Right atrium auricular region (tissue), 2 donors: ENCODE results near the gene MRPL32. TPM values are rescaled to one million over a fixed set of nuclear protein-coding genes. Genes with fewer than 3 reads are reported as not detected.

ENCODE experiments used
- DNase-seq: peaks from one replicate; pipeline ENCODE4 v3.0.0-alpha.2; 2019; ENCODE audit warnings: low spot score
- H3K27ac ChIP-seq, 2 donors: fragments of 200-600 bp; sonication (generic); 1 replicate in 1 of 2; 2 replicates in 1 of 2; pipeline ENCODE4 v1.5.1; 2016 to 2019
- H3K27me3 ChIP-seq, 2 donors: fragments of 200-600 bp; sonication (generic); one replicate each; pipeline versions ENCODE4 v1.5.1 to v1.6.0; 2017 to 2019
- H3K36me3 ChIP-seq: fragments of 200-600 bp; sonication (generic); one replicate; pipeline ENCODE4 v1.5.1; 2016
- H3K4me1 ChIP-seq, 2 donors: fragments of 200-600 bp; sonication (generic); one replicate each; pipeline versions ENCODE4 v1.5.1 to v1.6.0; 2017 to 2019
- H3K4me3 ChIP-seq, 2 donors: fragments of 200-600 bp; sonication (generic); 1 replicate in 1 of 2; 2 replicates in 1 of 2; pipeline ENCODE4 v1.5.1; 2017 to 2019; ENCODE audit warnings: mild to moderate bottlenecking in 1 of 2, moderate library complexity in 1 of 2
- H3K9me3 ChIP-seq, 2 donors: fragments of 200-600 bp; sonication (generic); one replicate each; pipeline ENCODE4 v1.5.1; 2019
- CTCF ChIP-seq, 2 donors: fragments of 200-600 bp; sonication (generic); IDR thresholded peaks; one replicate each; pipeline ENCODE4 v1.5.1; 2019; ENCODE audit warnings: antibody characterized with exemption in 2 of 2
- total RNA-seq, 2 donors: library from RNA; depleted of rRNA; stranded (reverse); fragments of >200 nt; gene quantifications; one replicate each; pipeline ENCODE4 v1.1.0, GENCODE V29; 2016

MRPL32 gene
- total RNA-seq, 2 donors from 2014 or later: 36.1 to 53.1 TPM

- no peaks in the 10 kb centered on the region for H3K27me3 ChIP-seq
- peaks cover 0 to 16% of the 10 kb centered on the region in 2 donors for H3K4me1 ChIP-seq
- TF ChIP-seq CTCF (IDR thresholded peaks at IDR 0.05): no peak
- no peaks in the 10 kb centered on the region for H3K9me3 ChIP-seq
- no peak overlapping the region for H3K4me3 ChIP-seq
- no peaks in the 10 kb centered on the region for H3K36me3 ChIP-seq
- no peak for DNase-seq
- H3K27ac ChIP-seq: no peak overlapping the region
Measured at GRCh38 chr7:42910306-42910705, 21.9 kb upstream of the MRPL32 start.

DNA sequence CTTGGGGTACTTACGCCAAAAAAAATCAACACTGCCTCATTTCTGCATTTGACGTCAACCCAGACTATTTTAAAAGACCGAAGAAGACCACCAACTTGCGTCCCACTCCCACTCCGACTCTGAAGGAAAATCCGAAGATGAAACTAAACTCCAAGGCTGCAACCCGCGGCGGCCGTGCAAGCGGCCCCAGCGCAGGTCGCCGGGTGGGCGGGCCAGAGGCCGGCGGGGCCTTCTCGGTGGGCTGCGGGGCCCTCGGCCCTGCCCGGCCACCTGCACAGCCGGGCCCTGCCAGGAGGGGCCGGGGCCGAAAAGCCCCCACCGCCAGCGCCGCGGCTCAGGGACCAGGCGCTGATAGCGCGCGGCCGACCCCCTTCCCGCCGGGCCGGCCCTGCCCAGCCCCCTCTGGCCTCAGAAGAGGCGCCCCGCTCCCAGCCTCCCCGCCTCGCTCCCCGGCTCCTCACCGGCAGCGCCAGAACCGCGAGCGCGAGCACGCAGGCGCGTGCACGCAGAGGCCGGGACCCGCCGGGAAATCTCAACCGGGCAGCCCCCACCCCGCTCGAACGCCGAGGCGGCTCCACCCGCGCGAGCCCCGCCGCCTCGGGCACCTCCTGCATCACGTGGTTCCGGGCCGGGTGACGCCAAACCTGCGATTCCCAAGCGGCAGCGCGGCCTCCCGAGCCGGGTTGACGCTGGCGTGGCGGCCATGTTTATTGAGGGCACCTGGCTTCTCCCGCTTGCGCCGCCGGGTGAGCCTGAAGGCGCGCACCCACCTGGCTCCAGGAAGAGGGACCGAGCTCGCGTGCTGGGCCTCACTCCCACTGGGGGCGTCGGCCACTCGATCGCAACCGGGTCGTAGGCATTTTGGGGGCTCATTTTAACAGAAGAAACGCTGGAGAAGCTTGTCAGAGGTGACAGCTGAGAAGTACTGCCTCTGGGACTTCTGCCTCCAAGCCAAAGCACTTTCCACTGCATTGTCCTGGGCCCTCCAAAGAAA lies 20.4 kb upstream of the MRPL32 start, which contains the start of gene C7orf25:
Gene C7orf25 (minus strand): TSS at position 617 of the 994 bp plus-strand sequence. CDS start 1,170 bp downstream, outside the sequence.
- peak within 1 kb of the TSS; percentile 82 to 84 for H3K27ac ChIP-seq
- H3K9me3 ChIP-seq: no peaks in the 10 kb centered on the region
- TF ChIP-seq CTCF (IDR thresholded peaks at IDR 0.05): peak in 1 of 2 donors; percentile 25
- peaks cover 0 to 16% of the 10 kb centered on the region in 2 donors for H3K4me1 ChIP-seq
- peak within 1 kb of the TSS; percentile 87 to 94 for H3K4me3 ChIP-seq
- peaks cover 14% of the 10 kb centered on the region for H3K36me3 ChIP-seq
- peak; percentile 98 for DNase-seq
- H3K27me3 ChIP-seq: no peaks in the 10 kb centered on the region

- TF ChIP-seq CTCF (IDR thresholded peaks at IDR 0.05): no peak
- Histone ChIP-seq H3K9me3 (no peaks in the 10 kb centered on the region), H3K27me3 (no peaks in the 10 kb centered on the region), H3K4me3 (no peak overlapping the region), H3K4me1 (peaks cover 0 to 16% of the 10 kb centered on the region in 2 donors), H3K27ac (no peak overlapping the region), H3K36me3 (peaks cover 28% of the 10 kb centered on the region)
- DNase-seq: no peak
Measured at GRCh38 chr7:42913591-42913990, 18.6 kb upstream of the MRPL32 start.

GRCh38 chr7:42914009-42914408 lies 18.2 kb upstream of the MRPL32 start:
- H3K4me1 ChIP-seq: peaks cover 0 to 16% of the 10 kb centered on the region in 2 donors
- no peak for DNase-seq
- H3K4me3 ChIP-seq: no peak overlapping the region
- TF ChIP-seq CTCF (IDR thresholded peaks at IDR 0.05): no peak
- H3K27me3 ChIP-seq: no peaks in the 10 kb centered on the region
- H3K36me3 ChIP-seq: peaks cover 29% of the 10 kb centered on the region
- no peaks in the 10 kb centered on the region for H3K9me3 ChIP-seq
- no peak overlapping the region for H3K27ac ChIP-seq

DNA sequence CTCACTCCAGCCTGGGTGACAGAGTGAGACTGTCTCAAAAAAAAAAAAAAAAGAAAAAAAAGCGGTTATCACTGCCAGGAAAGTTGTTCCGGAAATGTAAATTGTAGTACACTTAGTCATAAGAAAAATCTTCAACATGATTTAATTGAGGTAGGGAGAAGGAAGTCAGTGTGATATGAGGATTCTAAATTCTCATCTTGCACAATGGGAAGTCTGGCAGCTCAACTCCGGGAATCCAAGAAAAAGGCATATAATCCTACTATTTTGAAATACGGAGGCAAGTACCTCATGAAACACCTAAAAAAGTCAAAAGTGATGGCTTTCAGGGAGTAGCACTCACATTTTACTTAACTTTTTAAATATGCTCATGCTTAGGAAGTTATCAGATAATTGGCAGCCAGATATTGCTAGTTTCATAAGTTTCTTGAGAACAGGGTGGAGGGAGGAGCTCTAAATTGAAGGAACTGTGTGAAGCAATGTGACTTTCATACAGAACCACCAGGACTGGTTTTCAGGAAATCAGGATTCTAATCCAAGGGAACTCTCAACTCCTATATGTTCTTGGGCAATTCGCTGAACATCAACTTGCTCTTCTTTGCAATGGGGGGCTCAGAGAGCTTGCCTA lies 17.6 kb upstream of the MRPL32 start:
- no peak for TF ChIP-seq CTCF (IDR thresholded peaks at IDR 0.05)
- no peak overlapping the region for H3K27ac ChIP-seq
- H3K4me1 ChIP-seq: peaks cover 0 to 16% of the 10 kb centered on the region in 2 donors
- DNase-seq: no peak
- peaks cover 35% of the 10 kb centered on the region for H3K36me3 ChIP-seq
- no peak overlapping the region for H3K4me3 ChIP-seq
- no peaks in the 10 kb centered on the region for H3K9me3 ChIP-seq
- no peaks in the 10 kb centered on the region for H3K27me3 ChIP-seq
